ENCODE data around the gene SLC4A4.

Gene SLC4A4

GRCh38 chr4:71608678-71609071, 269.9 kb downstream of the SLC4A4 start:
- peak; percentile 60 for DNase-seq

- DNase-seq: no peak
These were observed 270.3 kb downstream of the SLC4A4 start for GRCh38 chr4:71609167-71609566.

- no peak for DNase-seq
These were observed 270.8 kb downstream of the SLC4A4 start for GRCh38 chr4:71609651-71610050.

- DNase-seq: peak; percentile 29
These were observed 275.8 kb downstream of the SLC4A4 start for GRCh38 chr4:71614621-71615020.

GRCh38 chr4:71616168-71616811, 277.5 kb downstream of the SLC4A4 start:
- DNase-seq: no peak
